Measurements from ENCODE around the gene EVA1A. TPM values are rescaled to one million over a fixed set of nuclear protein-coding genes. Genes with fewer than 3 reads are reported as not detected.

EVA1A gene
- total and polyA plus RNA-seq, 2 of the 8 experiments (the other 6 are each of a cell fraction or from before 2014, with no cell fraction given): 2.4 to 4.3 TPM

DNA sequence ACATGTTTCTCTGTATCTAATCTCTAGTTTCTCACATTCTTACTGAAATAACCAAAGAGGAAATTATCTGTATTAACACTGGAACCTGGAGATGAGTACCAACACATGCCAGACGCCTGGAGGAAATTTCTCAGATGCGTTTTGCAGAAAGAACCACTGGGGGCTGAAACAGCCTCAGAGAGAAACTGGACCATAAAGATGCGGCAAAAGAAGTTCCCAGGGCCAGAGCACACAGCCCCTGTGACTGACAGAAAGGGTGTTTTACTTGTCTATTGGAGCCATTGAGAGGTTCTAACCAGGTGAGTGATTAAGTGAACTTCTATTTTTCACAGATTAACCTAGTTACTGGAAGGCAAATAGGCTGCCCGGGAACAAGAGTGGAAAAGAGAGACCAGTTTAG is 103.9 kb downstream of the EVA1A start:
- ChIA-PET CTCF (ENCODE audit: partially characterized antibody) (interaction anchor here (0.6 to 6.7 kb wide), 5 partner anchors 8 to 625 kb away, joined by 3 to 58 read pairs (median 3); no protein-coding TSS in a partner anchor), POLR2A (ENCODE audit: partially characterized antibody) (no interaction called here)
- Histone ChIP-seq H3K4me1 (replicated peaks in 1 of 4; ENCODE audit: control insufficient read depth in 3 of 4, insufficient read depth in 4 of 4, low read length in 3 of 4) (peaks cover 0 to 7% (median 4%) of the 10 kb centered on the region in 4 experiments; a peak in 1 of 7 replicates), H3K36me3 (ENCODE audit: control insufficient read depth in 2 of 4, insufficient read depth in 4 of 4, low read length in 3 of 4) (no peaks in the 10 kb centered on the region), H3K9ac (replicated peaks in 1 of 4; ENCODE audit: extremely low read depth in 1 of 4, low read depth in 3 of 4, low read length in 3 of 4) (no peak overlapping the region), H3K23me2 (ENCODE audit: low read depth, low read length) (no peaks in the 10 kb centered on the region), H4K8ac (ENCODE audit: extremely low read depth, insufficient read depth, low read length) (no peak overlapping the region), H3K27me3 (replicated peaks in 1 of 4; ENCODE audit: control insufficient read depth in 3 of 4, extremely low read depth in 1 of 4, insufficient read depth in 3 of 4, low read length in 3 of 4) (no peaks in the 10 kb centered on the region), H2BK120ac (replicated peaks; ENCODE audit: low read depth, low read length) (no peak overlapping the region), H2AK5ac (ENCODE audit: low read depth, low read length) (no peak overlapping the region), H2BK20ac (ENCODE audit: low read length) (no peak overlapping the region), H2BK12ac (ENCODE audit: low read depth, low read length) (no peak overlapping the region), H3K9me3 (ENCODE audit: insufficient read depth in 2 of 2, low read depth in 1 of 2, low read length in 1 of 2) (no peaks in the 10 kb centered on the region), H3K56ac (replicated peaks; ENCODE audit: insufficient read length, low read depth, low read length) (no peak overlapping the region), H4K20me1 (replicated peaks in 1 of 2; ENCODE audit: control insufficient read depth in 1 of 2, insufficient read depth in 2 of 2, low read length in 2 of 2) (no peaks in the 10 kb centered on the region), H3K4me3 (ENCODE audit: extremely low read depth in 1 of 4, insufficient read depth in 2 of 4, low read depth in 3 of 4, low read length in 4 of 4) (no peak overlapping the region), H3K79me1 (ENCODE audit: low read depth, low read length) (no peaks in the 10 kb centered on the region), H3K4ac (replicated peaks; ENCODE audit: insufficient read length, low read depth, low read length) (no peak overlapping the region), H2AFZ (ENCODE audit: low read length) (no peak overlapping the region), H2BK5ac (ENCODE audit: low read depth, low read length) (no peak overlapping the region), H3K79me2 (ENCODE audit: control insufficient read depth in 1 of 2, insufficient read depth in 2 of 2, low read length in 2 of 2) (no peaks in the 10 kb centered on the region), H3K4me2 (ENCODE audit: insufficient read depth in 1 of 2, low read depth in 2 of 2, low read length in 2 of 2) (no peak overlapping the region), H3K14ac (ENCODE audit: insufficient read length) (no peak overlapping the region), H2BK15ac (ENCODE audit: low read length) (no peak overlapping the region), H3K27ac (ENCODE audit: low read depth, low read length) (no peak overlapping the region), H4K91ac (replicated peaks; ENCODE audit: insufficient read length, low read length) (no peak overlapping the region), H4K5ac (ENCODE audit: insufficient read length, low read depth, low read length) (no peak overlapping the region), H3K23ac (ENCODE audit: insufficient read length) (no peak overlapping the region), H3K18ac (ENCODE audit: extremely low read depth, low read length) (no peak overlapping the region)
- TF ChIP-seq TAF1 (IDR thresholded peaks at IDR 0.05; ENCODE audit: low read depth, low read length) (no peak), POLR2AphosphoS5 (IDR thresholded peaks at IDR 0.05; ENCODE audit: low read depth, low read length) (no peak), POU5F1 (IDR thresholded peaks at IDR 0.05; ENCODE audit: low read depth, low read length) (no peak), TCF12 (IDR thresholded peaks at IDR 0.05; ENCODE audit: low read depth, low read length) (no peak)
- TF ChIP-seq, protein P1, sequence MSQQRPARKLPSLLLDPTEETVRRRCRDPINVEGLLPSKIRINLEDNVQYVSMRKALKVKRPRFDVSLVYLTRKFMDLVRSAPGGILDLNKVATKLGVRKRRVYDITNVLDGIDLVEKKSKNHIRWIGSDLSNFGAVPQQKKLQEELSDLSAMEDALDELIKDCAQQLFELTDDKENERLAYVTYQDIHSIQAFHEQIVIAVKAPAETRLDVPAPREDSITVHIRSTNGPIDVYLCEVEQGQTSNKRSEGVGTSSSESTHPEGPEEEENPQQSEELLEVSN (IDR thresholded peaks at IDR 0.05): no peak
- DNase-seq (ENCODE audit: low read depth in 1 of 2, low spot score in 2 of 2): no peak
- WGBS, 2 experiments (ENCODE audit: extremely low coverage in 1 of 2, insufficient coverage in 1 of 2, insufficient read length in 1 of 2, insufficient replicate concordance in 2 of 2, low coverage in 1 of 2, low lambda C conversion rate in 2 of 2, missing lambda C conversion rate in 1 of 2): 88% methylated on average over 4 of the region's 4 CpGs; no CpG with 5 or more reads in 1 of the 2 experiments
- FAIRE-seq: no peak

Data from H1 (cell line).